Aorta (tissue), 5 donors: Measurements from ENCODE around the gene LGALS9C. TPM values are rescaled to one million over a fixed set of nuclear protein-coding genes. Genes with fewer than 3 reads are reported as not detected.
"Not testable (repeated sequence)": the region's sequence is repeated elsewhere in the genome, so short reads cannot be mapped to it uniquely, and the experiment has no call there.

ENCODE experiments used
- ATAC-seq: fragments of 200-7000 bp; cut with Tn5 transposase; one replicate; pipeline ENCODE4 v1.9.1; 2022; ENCODE audit warnings: moderate library complexity; ENCODE audit not compliant: low FRiP score
- DNase-seq, 2 donors: peaks; one replicate each; pipeline ENCODE4 v3.0.0-alpha.2; 2020
- H3K27ac ChIP-seq, 2 donors: one replicate each; pipeline ENCODE4 v1.5.1; 2013; ENCODE audit warnings: low read length in 2 of 2, mild to moderate bottlenecking in 2 of 2, moderate library complexity in 2 of 2, control low read depth in 1 of 2, inconsistent platforms in 1 of 2, low read depth in 1 of 2
- H3K27me3 ChIP-seq, 2 donors: one replicate each; pipeline ENCODE4 v1.6.1; 2013; ENCODE audit warnings: control low read depth in 1 of 2, low read length in 1 of 2, mild to moderate bottlenecking in 1 of 2, moderate library complexity in 1 of 2; ENCODE audit not compliant: insufficient read depth in 2 of 2, control insufficient read depth in 1 of 2
- H3K36me3 ChIP-seq, 2 donors: one replicate each; pipeline ENCODE4 v1.6.1; 2013; ENCODE audit warnings: control low read depth in 1 of 2, low read length in 1 of 2, mild to moderate bottlenecking in 1 of 2; ENCODE audit not compliant: insufficient read depth in 2 of 2, control insufficient read depth in 1 of 2
- H3K4me1 ChIP-seq, 2 donors: one replicate each; pipeline ENCODE4 v1.6.1; 2013; ENCODE audit warnings: low read length in 2 of 2, control low read depth in 1 of 2, mild to moderate bottlenecking in 1 of 2, moderate library complexity in 1 of 2; ENCODE audit not compliant: insufficient read depth in 2 of 2, control insufficient read depth in 1 of 2
- H3K4me3 ChIP-seq, 2 donors: one replicate each; pipeline ENCODE4 v1.5.1; 2013; ENCODE audit warnings: low read length in 2 of 2, control low read depth in 1 of 2, mild to moderate bottlenecking in 1 of 2
- H3K9me3 ChIP-seq: one replicate; pipeline ENCODE4 v1.6.1; 2013; ENCODE audit warnings: mild to moderate bottlenecking, low read length; ENCODE audit not compliant: control insufficient read depth
- WGBS, 2 donors: extraction: QIAGEN DNeasy Blood & Tissue Kit; methylation state at CpG; one replicate each; pipeline ENCODE4 v1.1.7; 2013; 5-methylcytosine and 5-hydroxymethylcytosine counted together
- intact Hi-C, 2 donors: fragments of 100-400 bp; cut with DNase I; formaldehyde crosslinking; loops; one replicate each; pipeline versions ENCODE4 v1.14.2 to v1.15.0; 2022
- polyA plus RNA-seq, 2 donors: library from polyadenylated mRNA; stranded (reverse); fragments of 200-250 nt; gene quantifications; one replicate each; pipeline ENCODE4 v1.2.3, GENCODE V29; 2013
- total RNA-seq, 2 donors: library from RNA; stranded (reverse); fragmentation: NEBNext Ultra II Directional; extraction: Animal tissue kit (Norgen Biotek cat#: 25700); gene quantifications; one replicate each; pipeline ENCODE4 v1.2.1, GENCODE V29; 2021
- donor health status: healthy with polysubstance abuse.
- donor health status: Bipolar disorder and iron deficiency.
- donor health status: DM: no; HTN: no; CAD: no.
- donor health status: DM: no; HTN: no; CAD: no.
- donor health status: DM: yes; HTN: yes; CAD: no.

The LGALS9C gene
- total and polyA plus RNA-seq, 4 donors = 0.18 to 1.5 TPM; not detected in 2

- H3K4me1 ChIP-seq, H3K9me3 ChIP-seq, H3K4me3 ChIP-seq, H3K27me3 ChIP-seq, intact Hi-C loops, H3K27ac ChIP-seq, H3K36me3 ChIP-seq, DNase-seq, ATAC-seq: not testable (repeated sequence)
- WGBS, 2 donors = 75 to 78% methylated on average over 5 to 7 of the region's 7 CpGs
Measured at GRCh38 chr17:18450998-18451397, 25.6 kb upstream of the LGALS9C start.

- H3K4me1 ChIP-seq, H3K9me3 ChIP-seq, DNase-seq, intact Hi-C loops, H3K4me3 ChIP-seq, H3K27ac ChIP-seq, H3K36me3 ChIP-seq, ATAC-seq, H3K27me3 ChIP-seq: not testable (repeated sequence)
- 72 to 85% methylated on average over 5 of the region's 5 CpGs for WGBS, 2 donors
Measured at GRCh38 chr17:18451969-18452368, 24.6 kb upstream of the LGALS9C start.

- DNase-seq, H3K27me3 ChIP-seq, H3K9me3 ChIP-seq, H3K27ac ChIP-seq, H3K4me3 ChIP-seq, ATAC-seq, intact Hi-C loops, H3K4me1 ChIP-seq, H3K36me3 ChIP-seq: not testable (repeated sequence)
- 6 to 17% methylated on average over 8 of the region's 8 CpGs for WGBS, 2 donors
Measured at GRCh38 chr17:18459035-18459434, 17.6 kb upstream of the LGALS9C start.

- ATAC-seq, H3K4me3 ChIP-seq, H3K9me3 ChIP-seq, H3K4me1 ChIP-seq, DNase-seq, intact Hi-C loops, H3K27me3 ChIP-seq, H3K27ac ChIP-seq, H3K36me3 ChIP-seq: not testable (repeated sequence)
- WGBS, 2 donors = 74 to 78% methylated on average over 9 of the region's 11 CpGs
Measured at GRCh38 chr17:18463831-18464502, 12.6 kb upstream of the LGALS9C start.

- intact Hi-C loops, H3K36me3 ChIP-seq, H3K4me3 ChIP-seq, H3K4me1 ChIP-seq, ATAC-seq, H3K9me3 ChIP-seq, H3K27me3 ChIP-seq, DNase-seq, H3K27ac ChIP-seq: not testable (repeated sequence)
- 61 to 68% methylated on average over 5 to 6 of the region's 6 CpGs for WGBS, 2 donors
Measured at GRCh38 chr17:18466250-18466983, 10.2 kb upstream of the LGALS9C start.

- intact Hi-C loops, ATAC-seq: not testable (repeated sequence)
- WGBS, 2 donors = 82 to 86% methylated on average over 5 of the region's 5 CpGs
Measured at GRCh38 chr17:18467001-18467400, 9.6 kb upstream of the LGALS9C start.

GRCh38 chr17:18468472-18469171, 8.0 kb upstream of the LGALS9C start:
- H3K4me1 ChIP-seq, ATAC-seq, H3K27ac ChIP-seq, H3K27me3 ChIP-seq, intact Hi-C loops, H3K36me3 ChIP-seq, H3K9me3 ChIP-seq, H3K4me3 ChIP-seq, DNase-seq: not testable (repeated sequence)
- 82% methylated on average over 9 to 10 of the region's 10 CpGs for WGBS, 2 donors

More at GRCh38 chr17:18467001-18467400, 9.6 kb upstream of the LGALS9C start:
- not testable (repeated sequence) for H3K9me3 ChIP-seq, H3K27me3 ChIP-seq, DNase-seq, H3K36me3 ChIP-seq, H3K27ac ChIP-seq, H3K4me3 ChIP-seq, H3K4me1 ChIP-seq

- H3K9me3 ChIP-seq, H3K27me3 ChIP-seq, H3K4me3 ChIP-seq, H3K27ac ChIP-seq, H3K36me3 ChIP-seq, DNase-seq, intact Hi-C loops, ATAC-seq, H3K4me1 ChIP-seq: not testable (repeated sequence)
- WGBS, 2 donors = 85 to 88% methylated on average over 2 of the region's 2 CpGs
Measured at GRCh38 chr17:18469837-18470236, 6.8 kb upstream of the LGALS9C start.
